OCI-LY7 (cell line): Measurements from ENCODE around the gene KLF2.

Experiments used
- CTCF ChIP-seq: fragments of 200-600 bp; sonication (generic); conservative IDR thresholded peaks from 2 replicates; pipeline ENCODE4 v1.5.1; 2014; ENCODE audit warnings: mild to moderate bottlenecking, antibody characterized with exemption, low read length, moderate library complexity, mixed read lengths
- EZH2phosphoT487 ChIP-seq: fragments of 200-600 bp; sonication (generic); IDR thresholded peaks from 2 replicates; pipeline ENCODE4 v1.6.1; 2018; ENCODE audit warnings: low read depth, borderline replicate concordance, mild to moderate bottlenecking, mixed run types, antibody characterized with exemption, low read length, moderate library complexity, mixed read lengths

GRCh38 chr19:16347706-16348105, 23.1 kb downstream of the KLF2 start:
- TF ChIP-seq CTCF (no peak), EZH2phosphoT487 (no peak)
